CD14-positive monocyte (primary cell): Measurements from ENCODE around the gene MACROD2. TPM values are rescaled to one million over a fixed set of nuclear protein-coding genes. Genes with fewer than 3 reads are reported as not detected.

ENCODE experiments used
- DNase-seq, 3 donors: peaks; one replicate each; pipeline ENCODE4 v3.0.0-alpha.2; 2011 to 2022
- H2AFZ ChIP-seq: 2 replicates; pipeline ENCODE4 v1.6.0; 2012; ENCODE audit warnings: mild to moderate bottlenecking, low read depth, low read length, inconsistent platforms; ENCODE audit not compliant: insufficient read depth, poor library complexity, severe bottlenecking
- H3K27ac ChIP-seq, 2 donors: 1 replicate in 1 of 2; 2 replicates in 1 of 2; pipeline ENCODE4 v1.5.1; 2012 to 2013; ENCODE audit warnings: low read length in 2 of 2, control low read depth in 1 of 2, inconsistent platforms in 1 of 2, low read depth in 1 of 2, mild to moderate bottlenecking in 1 of 2
- H3K27me3 ChIP-seq, 2 donors: one replicate each; pipeline versions ENCODE4 v1.6.0 to v1.6.1; 2011 to 2013; ENCODE audit warnings: low read length in 2 of 2; ENCODE audit not compliant: control insufficient read depth in 2 of 2, insufficient read depth in 2 of 2
- H3K36me3 ChIP-seq, 2 donors: replicated peaks in 1 of 2; 1 replicate in 1 of 2; 2 replicates in 1 of 2; pipeline versions ENCODE4 v1.5.1 to v1.6.1; 2012 to 2013; ENCODE audit warnings: low read length in 2 of 2, control low read depth in 1 of 2, inconsistent platforms in 1 of 2, mild to moderate bottlenecking in 1 of 2; ENCODE audit not compliant: insufficient read depth in 2 of 2, control insufficient read depth in 1 of 2
- H3K4me1 ChIP-seq, 2 donors: 1 replicate in 1 of 2; 2 replicates in 1 of 2; pipeline versions ENCODE4 v1.5.1 to v1.6.1; 2012 to 2013; ENCODE audit warnings: low read length in 2 of 2, control low read depth in 1 of 2, inconsistent platforms in 1 of 2, mild to moderate bottlenecking in 1 of 2, moderate library complexity in 1 of 2; ENCODE audit not compliant: insufficient read depth in 2 of 2, control insufficient read depth in 1 of 2
- H3K4me2 ChIP-seq: replicated peaks from 2 replicates; pipeline ENCODE3; 2012; ENCODE audit warnings: low read length, moderate library complexity, mild to moderate bottlenecking; ENCODE audit not compliant: poor library complexity, severe bottlenecking; ENCODE audit errors: extremely low read depth
- H3K4me3 ChIP-seq, 3 experiments: fragments of 200-600 bp in 1 of 3; sonication (generic) in 1 of 3; replicated peaks in 1 of 3; 1 replicate in 2 of 3; 2 replicates in 1 of 3; pipeline ENCODE4 v1.5.1; 2011 to 2013; ENCODE audit warnings: low read length in 3 of 3, mild to moderate bottlenecking in 3 of 3, control low read depth in 2 of 3, low read depth in 2 of 3, inconsistent platforms in 1 of 3, moderate library complexity in 1 of 3
- H3K79me2 ChIP-seq: 2 replicates; pipeline ENCODE4 v1.6.0; 2012; ENCODE audit warnings: mild to moderate bottlenecking, control low read depth, inconsistent platforms, low read length, moderate library complexity; ENCODE audit not compliant: insufficient read depth
- H3K9ac ChIP-seq: 2 replicates; pipeline ENCODE4 v1.6.0; 2017; ENCODE audit warnings: low read length, mild to moderate bottlenecking; ENCODE audit not compliant: insufficient read depth, poor library complexity, severe bottlenecking
- H3K9me3 ChIP-seq, 2 donors: replicated peaks in 1 of 2; 1 replicate in 1 of 2; 2 replicates in 1 of 2; pipeline versions ENCODE4 v1.5.1 to v1.6.1; 2012 to 2013; ENCODE audit warnings: low read length in 2 of 2, control low read depth in 1 of 2; ENCODE audit not compliant: control insufficient read depth in 1 of 2, insufficient read depth in 1 of 2
- H4K20me1 ChIP-seq: 2 replicates; pipeline ENCODE4 v1.6.0; 2012; ENCODE audit warnings: mild to moderate bottlenecking, low read length, control low read depth, moderate library complexity; ENCODE audit not compliant: insufficient read depth
- H3K27ac Mint-ChIP-seq, 7 donors: one replicate each; pipeline ENCODE4 v1.8.0; 2020; ENCODE audit warnings: mild to moderate bottlenecking in 7 of 7, mixed read lengths in 7 of 7, moderate library complexity in 6 of 7, inconsistent platforms in 2 of 7
- H3K27me3 Mint-ChIP-seq, 3 donors: one replicate each; pipeline ENCODE4 v1.8.0; 2021 to 2022; ENCODE audit warnings: low read depth in 3 of 3, mild to moderate bottlenecking in 3 of 3, mixed read lengths in 3 of 3, moderate library complexity in 3 of 3, inconsistent platforms in 1 of 3
- H3K36me3 Mint-ChIP-seq, 2 donors: one replicate each; pipeline ENCODE4 v1.8.0; 2020; ENCODE audit warnings: mixed read lengths in 2 of 2, inconsistent platforms in 1 of 2, mild to moderate bottlenecking in 1 of 2
- H3K4me1 Mint-ChIP-seq: one replicate; pipeline ENCODE4 v1.8.0; 2020; ENCODE audit warnings: mild to moderate bottlenecking, mixed read lengths
- H3K4me3 Mint-ChIP-seq, 2 donors: one replicate each; pipeline ENCODE4 v1.8.0; 2020; ENCODE audit warnings: mild to moderate bottlenecking in 2 of 2, mixed read lengths in 2 of 2, moderate library complexity in 1 of 2
- H3K9me3 Mint-ChIP-seq, 7 donors: one replicate each; pipeline ENCODE4 v1.8.0; 2020 to 2022; ENCODE audit warnings: mixed read lengths in 7 of 7, mild to moderate bottlenecking in 6 of 7, moderate library complexity in 6 of 7, inconsistent platforms in 2 of 7
- CTCF ChIP-seq: fragments of 200-600 bp; IDR thresholded peaks from one replicate; pipeline ENCODE4 v1.8.0; 2022; ENCODE audit warnings: antibody characterized with exemption, mild to moderate bottlenecking
- WGBS: methylation state at CpG from one replicate; pipeline ENCODE4 v1.1.5; 2013; ENCODE audit warnings: missing lambda C conversion rate; ENCODE audit not compliant: insufficient coverage; 5-methylcytosine and 5-hydroxymethylcytosine counted together
- intact Hi-C, 2 donors: fragments of 100-400 bp; cut with micrococcal nuclease; formaldehyde crosslinking; loops; one replicate each; pipeline versions ENCODE4 v1.15.0 to v1.15.1; 2023
- polyA plus RNA-seq, 3 donors: library from polyadenylated mRNA; depleted of rRNA in 1 of 3; unstranded in 2 of 3; stranded (reverse) in 1 of 3; fragments of 300-500 nt in 2 of 3; fragments of >200 nt in 1 of 3; fragmentation: Illumina TruSeq in 2 of 3; gene quantifications; 1 replicate in 2 of 3; 2 replicates in 1 of 3; pipeline ENCODE4 v1.2.3, GENCODE V29; 2012 to 2021

MACROD2 gene
- polyA plus RNA-seq, 3 donors = 0.23 TPM; not detected in 2

GRCh38 chr20:14783766-14784165 lies 788.5 kb downstream of the MACROD2 start:
- H4K20me1 ChIP-seq = no peaks in the 10 kb centered on the region
- Mint-ChIP-seq H3K4me3 (no peak overlapping the region), H3K4me1 (no peaks in the 10 kb centered on the region), H3K27ac (no peak overlapping the region), H3K27me3 (peaks cover 0 to 1% (median 0%) of the 10 kb centered on the region in 3 donors), H3K9me3 (peaks cover 0 to 14% (median 4%) of the 10 kb centered on the region in 7 donors), H3K36me3 (no peaks in the 10 kb centered on the region)
- no peak overlapping the region for H3K4me3 ChIP-seq
- H3K4me2 ChIP-seq = no peak overlapping the region
- DNase-seq = no peak
- 67% methylated on average over 1 of the region's 2 CpGs for WGBS
- no peaks in the 10 kb centered on the region for H3K27me3 ChIP-seq
- no peak for TF ChIP-seq CTCF
- H3K9me3 ChIP-seq = no peaks in the 10 kb centered on the region
- H2AFZ ChIP-seq = no peak overlapping the region
- no peaks in the 10 kb centered on the region for H3K79me2 ChIP-seq
- H3K27ac ChIP-seq = no peak overlapping the region
- no peaks in the 10 kb centered on the region for H3K36me3 ChIP-seq
- no peak overlapping the region for H3K9ac ChIP-seq
- intact Hi-C loops = no loop called here
- no peaks in the 10 kb centered on the region for H3K4me1 ChIP-seq

GRCh38 chr20:14785065-14785743 lies 789.9 kb downstream of the MACROD2 start:
- no peak overlapping the region for H3K4me2 ChIP-seq
- peaks cover 0 to 1% (median 0%) of the 10 kb centered on the region in 3 donors for H3K27me3 Mint-ChIP-seq
- no peaks in the 10 kb centered on the region for H3K36me3 Mint-ChIP-seq
- no peaks in the 10 kb centered on the region for H3K9me3 ChIP-seq
- no peak overlapping the region for H3K4me3 Mint-ChIP-seq
- H3K9ac ChIP-seq = no peak overlapping the region
- H3K4me3 ChIP-seq = no peak overlapping the region
- intact Hi-C loops = no loop called here
- no peaks in the 10 kb centered on the region for H3K4me1 ChIP-seq
- no peak overlapping the region for H3K27ac Mint-ChIP-seq
- no peak overlapping the region for H3K27ac ChIP-seq
- no peaks in the 10 kb centered on the region for H3K36me3 ChIP-seq
- TF ChIP-seq CTCF = no peak
- H4K20me1 ChIP-seq = no peaks in the 10 kb centered on the region
- no peak for DNase-seq
- no peaks in the 10 kb centered on the region for H3K79me2 ChIP-seq
- WGBS = 80% methylated on average over 1 of the region's 3 CpGs
- H2AFZ ChIP-seq = no peak overlapping the region
- H3K27me3 ChIP-seq = no peaks in the 10 kb centered on the region
- peaks cover 0 to 13% (median 4%) of the 10 kb centered on the region in 7 donors for H3K9me3 Mint-ChIP-seq
- no peaks in the 10 kb centered on the region for H3K4me1 Mint-ChIP-seq
